Rectal smooth muscle tissue (tissue), 1 donor: ENCODE results near the gene BAIAP3.
A peak's percentile ranks its signal among the peaks of the same experiment; 100 is the strongest.
"Not testable (repeated sequence)": the region's sequence is repeated elsewhere in the genome, so short reads cannot be mapped to it uniquely, and the experiment has no call there.

Source experiments
- H3K27ac ChIP-seq: one replicate; pipeline ENCODE4 v1.7.0; 2013; ENCODE audit warnings: low read depth, low read length, inconsistent platforms
- H3K27me3 ChIP-seq: one replicate; pipeline ENCODE4 v1.7.0; 2013; ENCODE audit warnings: low read length; ENCODE audit not compliant: control insufficient read depth, insufficient read depth
- H3K36me3 ChIP-seq: one replicate; pipeline ENCODE4 v1.7.0; 2013; ENCODE audit warnings: low read length; ENCODE audit not compliant: control insufficient read depth, insufficient read depth
- H3K4me1 ChIP-seq: one replicate; pipeline ENCODE4 v1.7.0; 2013; ENCODE audit warnings: low read length; ENCODE audit not compliant: control insufficient read depth, insufficient read depth
- H3K4me3 ChIP-seq: one replicate; pipeline ENCODE4 v1.7.0; 2013; ENCODE audit warnings: low read length
- H3K9ac ChIP-seq: one replicate; pipeline ENCODE4 v1.7.0; 2013; ENCODE audit warnings: low read length

BAIAP3 gene

GRCh38 chr16:1292208-1292607 lies 41.2 kb upstream of the BAIAP3 start:
- not testable (repeated sequence) for H3K4me3 ChIP-seq, H3K36me3 ChIP-seq, H3K27ac ChIP-seq, H3K9ac ChIP-seq, H3K4me1 ChIP-seq
- H3K27me3 ChIP-seq = peaks cover 19% of the 10 kb centered on the region

GRCh38 chr16:1292808-1293207 lies 40.6 kb upstream of the BAIAP3 start:
- H3K4me3 ChIP-seq, H3K9ac ChIP-seq, H3K27ac ChIP-seq, H3K4me1 ChIP-seq, H3K36me3 ChIP-seq: not testable (repeated sequence)
- peaks cover 19% of the 10 kb centered on the region for H3K27me3 ChIP-seq

- Histone ChIP-seq H3K4me3 (no peak overlapping the region), H3K9ac (no peak overlapping the region), H3K36me3 (no peaks in the 10 kb centered on the region), H3K27ac (no peak overlapping the region), H3K27me3 (peaks cover 15% of the 10 kb centered on the region), H3K4me1 (no peaks in the 10 kb centered on the region)
Measured at GRCh38 chr16:1293921-1294656, 39.4 kb upstream of the BAIAP3 start.

GRCh38 chr16:1295465-1295864 lies 38.0 kb upstream of the BAIAP3 start:
- Histone ChIP-seq H3K9ac (no peak overlapping the region), H3K4me3 (no peak overlapping the region), H3K27ac (no peak overlapping the region), H3K36me3 (no peaks in the 10 kb centered on the region), H3K4me1 (no peaks in the 10 kb centered on the region), H3K27me3 (peaks cover 14% of the 10 kb centered on the region)

- H3K27ac ChIP-seq, H3K4me1 ChIP-seq, H3K9ac ChIP-seq, H3K4me3 ChIP-seq, H3K36me3 ChIP-seq: not testable (repeated sequence)
- H3K27me3 ChIP-seq = peaks cover 22% of the 10 kb centered on the region
Measured at GRCh38 chr16:1296688-1297017, 36.8 kb upstream of the BAIAP3 start.

GRCh38 chr16:1297018-1297696 lies 36.3 kb upstream of the BAIAP3 start:
- Histone ChIP-seq H3K27ac (no peak overlapping the region), H3K9ac (no peak overlapping the region), H3K4me3 (no peak overlapping the region), H3K36me3 (no peaks in the 10 kb centered on the region), H3K27me3 (peaks cover 23% of the 10 kb centered on the region), H3K4me1 (no peaks in the 10 kb centered on the region)

- Histone ChIP-seq H3K27ac (no peak overlapping the region), H3K4me3 (no peak overlapping the region), H3K9ac (no peak overlapping the region), H3K36me3 (no peaks in the 10 kb centered on the region), H3K4me1 (no peaks in the 10 kb centered on the region), H3K27me3 (peaks cover 23% of the 10 kb centered on the region)
Measured at GRCh38 chr16:1298406-1298805, 35.0 kb upstream of the BAIAP3 start.

- Histone ChIP-seq H3K9ac (no peak overlapping the region), H3K27ac (no peak overlapping the region), H3K36me3 (no peaks in the 10 kb centered on the region), H3K4me1 (no peaks in the 10 kb centered on the region), H3K27me3 (peaks cover 23% of the 10 kb centered on the region), H3K4me3 (no peak overlapping the region)
Measured at GRCh38 chr16:1299012-1299867, 34.2 kb upstream of the BAIAP3 start.

GRCh38 chr16:1299868-1300203 lies 33.6 kb upstream of the BAIAP3 start:
- H3K4me1 ChIP-seq = no peaks in the 10 kb centered on the region
- no peaks in the 10 kb centered on the region for H3K36me3 ChIP-seq
- peaks cover 23% of the 10 kb centered on the region for H3K27me3 ChIP-seq
- H3K9ac ChIP-seq = no peak overlapping the region
- no peak overlapping the region for H3K27ac ChIP-seq
- H3K4me3 ChIP-seq = no peak overlapping the region

- Histone ChIP-seq H3K9ac (no peak overlapping the region), H3K27me3 (peaks cover 23% of the 10 kb centered on the region), H3K4me1 (no peaks in the 10 kb centered on the region), H3K27ac (no peak overlapping the region), H3K4me3 (peak overlapping the region; percentile 36), H3K36me3 (no peaks in the 10 kb centered on the region)
Measured at GRCh38 chr16:1300664-1301476, 32.6 kb upstream of the BAIAP3 start.

GRCh38 chr16:1301562-1301961 lies 31.9 kb upstream of the BAIAP3 start:
- H3K9ac ChIP-seq = no peak overlapping the region
- peaks cover 23% of the 10 kb centered on the region for H3K27me3 ChIP-seq
- no peak overlapping the region for H3K4me3 ChIP-seq
- no peak overlapping the region for H3K27ac ChIP-seq
- no peaks in the 10 kb centered on the region for H3K4me1 ChIP-seq
- no peaks in the 10 kb centered on the region for H3K36me3 ChIP-seq

GRCh38 chr16:1305823-1306222 lies 27.6 kb upstream of the BAIAP3 start:
- H3K4me3 ChIP-seq = no peak overlapping the region
- H3K9ac ChIP-seq = no peak overlapping the region
- H3K36me3 ChIP-seq = no peaks in the 10 kb centered on the region
- peaks cover 5% of the 10 kb centered on the region for H3K4me1 ChIP-seq
- H3K27ac ChIP-seq = no peak overlapping the region
- peaks cover 9% of the 10 kb centered on the region for H3K27me3 ChIP-seq
